GM18505 (cell line): Measurements from ENCODE around the gene RBFOX2.

Experiments used
- ATAC-seq: cut with Tn5 transposase; IDR thresholded peaks from one replicate; pipeline ENCODE4 v1.9.1; 2021; ENCODE audit not compliant: unreplicated experiment
- POLR2A ChIP-seq: IDR thresholded peaks from 4 replicates; pipeline ENCODE4 v1.6.1; 2011; ENCODE audit warnings: borderline replicate concordance; ENCODE audit not compliant: insufficient read depth, insufficient read length; ENCODE audit errors: extremely low read depth

The RBFOX2 gene

GRCh38 chr22:35892192-35892591 lies 136.4 kb downstream of the RBFOX2 start:
- ATAC-seq: no peak

GRCh38 chr22:35891442-35891841 lies 137.2 kb downstream of the RBFOX2 start:
- no peak for ATAC-seq
- no peak for TF ChIP-seq POLR2A

More at GRCh38 chr22:35892192-35892591, 136.4 kb downstream of the RBFOX2 start:
- no peak for TF ChIP-seq POLR2A

GRCh38 chr22:35889071-35889470 lies 139.6 kb downstream of the RBFOX2 start:
- no peak for ATAC-seq
- no peak for TF ChIP-seq POLR2A

DNA sequence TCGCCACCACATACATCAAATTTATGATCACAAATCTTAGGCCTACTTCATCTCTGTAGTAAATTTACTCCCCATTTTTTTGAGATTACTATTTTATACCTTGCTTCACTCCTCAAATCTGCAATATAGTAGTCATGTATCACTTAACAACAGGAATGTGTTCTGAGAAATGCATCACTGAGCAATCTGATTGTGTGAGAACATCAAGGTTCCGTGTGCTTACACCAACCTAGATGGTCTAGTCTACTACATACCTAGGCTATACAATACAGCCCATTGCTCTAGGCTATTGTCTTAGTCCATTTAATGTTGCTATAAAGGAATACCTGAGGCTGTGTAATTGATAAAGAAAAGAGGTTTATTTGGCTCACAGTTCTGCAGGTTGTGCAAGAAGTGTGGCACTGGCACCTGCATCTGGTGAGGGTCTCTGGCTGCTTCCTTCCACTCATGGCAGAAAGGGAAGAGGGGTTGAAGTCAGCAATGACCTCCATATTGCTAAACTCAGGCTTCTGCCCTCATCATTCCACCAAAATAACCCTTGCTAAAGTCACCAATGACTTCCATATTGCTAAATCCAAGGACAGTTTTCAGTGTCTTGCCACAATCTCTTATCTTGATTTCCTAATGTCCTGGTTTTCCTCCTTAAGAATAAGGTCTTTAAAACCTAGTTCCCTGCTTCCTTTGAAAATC lies 140.3 kb downstream of the RBFOX2 start:
- ATAC-seq: no peak
- no peak for TF ChIP-seq POLR2A

DNA sequence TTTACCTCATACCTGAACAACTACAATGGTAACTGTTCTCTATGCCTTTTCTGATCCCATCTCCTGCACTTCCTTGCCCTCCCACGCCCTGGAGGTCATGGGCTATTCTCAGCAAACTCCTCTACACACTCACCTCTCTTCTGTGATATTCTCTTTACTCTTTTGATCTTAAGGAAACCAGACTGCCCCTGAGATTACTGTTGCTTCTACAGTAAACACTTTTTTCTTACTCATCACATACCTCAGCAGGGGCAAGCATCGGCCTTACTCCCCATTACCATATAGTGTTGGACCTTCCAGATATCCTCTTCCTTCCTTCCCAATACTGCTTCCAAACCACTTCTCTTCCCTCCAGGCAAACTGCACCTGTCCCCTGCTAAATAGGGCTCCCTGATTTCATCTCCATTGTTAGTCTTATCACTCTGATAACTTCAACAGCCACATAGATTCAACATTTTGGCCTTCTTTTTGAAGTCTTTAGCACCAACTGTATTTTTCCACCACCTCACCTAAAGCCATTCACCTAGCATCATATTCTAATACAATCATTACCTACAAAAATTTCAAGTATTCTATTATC lies 141.2 kb downstream of the RBFOX2 start:
- TF ChIP-seq POLR2A: no peak
- no peak for ATAC-seq

DNA sequence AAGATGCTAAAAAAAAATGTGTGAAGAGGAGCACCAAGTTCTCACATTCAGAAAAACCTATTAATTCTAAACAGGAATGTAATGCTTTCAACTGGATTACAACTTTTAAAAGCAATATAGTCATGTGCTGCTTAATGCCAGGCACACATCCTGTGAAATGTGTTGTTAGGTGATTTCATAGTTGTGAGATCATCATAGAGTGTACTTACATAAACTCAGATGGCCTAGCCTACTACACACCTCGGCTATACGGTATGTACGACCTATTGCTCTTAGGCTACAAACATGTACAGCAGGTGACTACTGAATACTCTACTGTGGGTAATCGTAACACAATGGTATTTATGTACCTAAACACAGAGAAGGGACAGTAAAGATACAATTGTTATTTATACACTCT lies 142.3 kb downstream of the RBFOX2 start:
- no peak for ATAC-seq
- no peak for TF ChIP-seq POLR2A

- ATAC-seq: no peak
- TF ChIP-seq POLR2A: no peak
These were observed 144.1 kb downstream of the RBFOX2 start for GRCh38 chr22:35884529-35884928.

- no peak for ATAC-seq
- no peak for TF ChIP-seq POLR2A
These were observed 145.5 kb downstream of the RBFOX2 start for GRCh38 chr22:35883031-35883620.

GRCh38 chr22:35882211-35883030 lies 146.2 kb downstream of the RBFOX2 start:
- no peak for ATAC-seq
- no peak for TF ChIP-seq POLR2A

DNA sequence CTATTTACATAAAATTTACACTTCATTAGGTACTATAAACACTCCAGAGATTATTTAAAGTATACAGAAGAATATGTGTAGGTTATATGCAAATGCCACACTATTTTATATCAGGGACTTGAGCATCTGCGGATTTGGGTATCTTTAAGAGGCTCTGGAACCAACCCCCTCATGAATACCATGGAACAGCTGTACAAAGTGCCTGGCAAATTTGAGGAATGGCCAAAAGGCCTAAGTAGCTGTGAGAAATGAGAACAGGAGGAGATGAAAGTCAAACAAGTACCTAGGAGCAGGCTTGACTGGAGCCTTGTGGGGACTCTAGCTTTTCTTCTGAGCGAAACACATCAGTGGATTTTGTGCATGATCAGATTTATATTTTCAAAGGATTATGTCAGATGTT lies 149.3 kb downstream of the RBFOX2 start:
- no peak for ATAC-seq
- no peak for TF ChIP-seq POLR2A

- no peak for ATAC-seq
- TF ChIP-seq POLR2A: no peak
These were observed 155.2 kb downstream of the RBFOX2 start for GRCh38 chr22:35873426-35873825.

- ATAC-seq: no peak
- no peak for TF ChIP-seq POLR2A
These were observed 156.2 kb downstream of the RBFOX2 start for GRCh38 chr22:35872451-35872850.

- no peak for ATAC-seq
- TF ChIP-seq POLR2A: no peak
These were observed 157.9 kb downstream of the RBFOX2 start for GRCh38 chr22:35870517-35871293.

GRCh38 chr22:35868938-35869337 lies 159.7 kb downstream of the RBFOX2 start:
- ATAC-seq: no peak
- no peak for TF ChIP-seq POLR2A

DNA sequence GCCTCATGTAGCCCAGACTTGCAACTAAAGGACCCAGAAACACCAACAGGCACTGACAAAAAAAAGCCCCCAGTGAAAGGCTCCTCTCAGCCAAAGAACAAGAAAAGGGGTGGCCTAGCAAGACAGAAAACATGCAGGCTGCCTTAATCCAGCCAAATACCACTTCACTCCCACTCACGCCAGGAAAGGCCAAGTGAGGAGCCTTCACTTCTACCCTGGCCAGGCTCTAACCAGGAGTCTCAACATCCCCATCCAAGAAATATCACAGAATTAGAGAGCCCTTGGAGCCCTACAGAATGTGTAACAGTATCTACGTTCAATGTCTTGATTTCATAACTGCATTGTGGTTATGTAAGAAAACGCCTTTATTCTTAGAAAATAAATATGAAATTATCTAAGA lies 162.0 kb downstream of the RBFOX2 start:
- no peak for ATAC-seq
- no peak for TF ChIP-seq POLR2A
